NCI-H82 treated with DMSO at 0.1 percent for 48 hours (cell line): ENCODE results near the gene GNAQ.
"Not testable (repeated sequence)": the region's sequence is repeated elsewhere in the genome, so short reads cannot be mapped to it uniquely, and the experiment has no call there.

Experiments used
- DNase-seq: peaks from one replicate; lab custom pipeline; 2025; ENCODE audit not compliant: unreplicated experiment; lab: John Stamatoyannopoulos, UW

GNAQ gene

DNA sequence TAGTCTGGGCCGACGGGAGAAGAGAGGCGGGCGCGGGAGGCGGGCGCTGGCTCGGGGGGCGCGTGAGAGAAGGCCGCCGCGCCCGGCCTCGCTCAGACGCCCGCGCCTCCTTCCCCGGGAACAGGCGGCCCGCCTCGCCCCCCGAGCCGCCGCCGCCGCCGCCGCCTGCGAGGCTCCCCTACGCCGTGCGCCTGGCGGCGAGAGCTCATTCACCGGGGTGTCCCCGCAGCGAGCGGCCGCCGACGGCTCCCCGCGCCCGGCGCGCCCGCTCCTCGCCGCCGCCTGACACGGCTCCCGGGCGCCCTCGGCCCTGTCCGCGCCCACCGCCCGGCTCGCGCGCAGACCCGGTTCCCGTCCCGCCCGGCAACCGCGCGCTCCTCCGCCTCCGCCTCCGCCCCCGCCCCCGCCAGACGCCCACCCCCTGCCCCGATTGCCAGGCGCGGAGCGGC lies at the start of gene GNAQ:
GNAQ (minus strand) TSS at position 368 of the 449 bp plus-strand sequence. CDS start 576 bp downstream, outside the sequence.
- DNase-seq = no peak

DNA sequence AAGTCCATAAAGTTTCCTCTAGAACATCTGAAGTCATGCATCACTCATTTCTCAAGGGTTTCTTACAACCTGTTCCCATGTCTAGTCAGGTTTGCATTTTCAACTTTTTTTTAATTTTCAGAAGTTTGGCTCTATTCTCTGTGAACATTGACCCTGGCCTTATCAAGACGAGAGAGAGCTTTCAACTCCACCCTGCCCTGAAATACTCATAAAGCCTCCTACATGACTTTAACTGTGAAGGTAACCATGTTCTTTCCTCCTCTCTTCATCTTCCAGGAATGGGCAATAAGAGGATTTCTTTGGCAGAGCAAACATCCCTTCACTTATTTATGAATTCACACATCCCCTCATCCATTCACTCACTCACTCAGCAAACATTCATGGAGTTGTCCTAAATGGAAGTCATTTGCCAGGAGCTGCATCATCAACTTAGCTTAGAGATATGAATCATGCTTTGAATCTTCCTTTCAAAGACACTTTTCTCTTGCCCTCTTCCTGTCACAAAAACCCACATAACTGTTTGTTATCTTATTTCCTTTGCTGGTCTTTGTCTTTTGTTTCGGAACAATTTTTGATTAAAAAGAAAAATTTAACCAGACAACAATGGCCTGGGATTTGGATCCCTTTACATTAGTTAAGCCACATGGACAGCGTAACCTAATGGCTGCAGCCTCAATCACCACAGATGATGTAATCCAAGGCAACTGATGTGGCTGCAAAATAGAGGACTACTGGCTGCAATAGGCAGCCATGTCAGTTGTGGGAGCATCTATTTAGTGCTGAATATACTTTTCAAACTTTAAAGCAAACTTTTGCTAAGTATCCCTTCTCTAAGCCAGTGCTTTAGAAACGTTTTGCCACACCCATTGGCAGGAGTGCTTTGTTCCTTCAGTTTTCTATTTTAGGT lies 43.0 kb upstream of the GNAQ start:
- DNase-seq = no peak

DNA sequence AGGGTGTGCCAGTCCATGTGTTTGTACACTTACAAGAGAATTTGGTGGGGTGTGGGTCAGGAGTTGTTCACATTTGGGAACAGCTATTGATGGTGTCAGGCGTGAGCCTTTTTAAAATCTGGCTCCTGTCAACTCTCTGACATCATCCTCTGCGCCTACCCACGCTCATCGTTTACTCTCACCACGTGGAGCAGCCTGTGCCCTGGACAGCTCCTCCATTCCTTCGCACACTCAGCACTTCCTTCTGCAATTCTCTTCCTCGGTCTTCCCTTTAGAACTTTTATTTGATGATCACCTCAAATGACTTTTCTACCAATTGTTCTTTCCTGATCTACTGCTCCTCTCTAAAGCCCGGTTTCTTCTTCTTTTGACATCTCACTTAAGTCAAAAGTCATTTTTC lies 42.1 kb upstream of the GNAQ start:
- no peak for DNase-seq

DNA sequence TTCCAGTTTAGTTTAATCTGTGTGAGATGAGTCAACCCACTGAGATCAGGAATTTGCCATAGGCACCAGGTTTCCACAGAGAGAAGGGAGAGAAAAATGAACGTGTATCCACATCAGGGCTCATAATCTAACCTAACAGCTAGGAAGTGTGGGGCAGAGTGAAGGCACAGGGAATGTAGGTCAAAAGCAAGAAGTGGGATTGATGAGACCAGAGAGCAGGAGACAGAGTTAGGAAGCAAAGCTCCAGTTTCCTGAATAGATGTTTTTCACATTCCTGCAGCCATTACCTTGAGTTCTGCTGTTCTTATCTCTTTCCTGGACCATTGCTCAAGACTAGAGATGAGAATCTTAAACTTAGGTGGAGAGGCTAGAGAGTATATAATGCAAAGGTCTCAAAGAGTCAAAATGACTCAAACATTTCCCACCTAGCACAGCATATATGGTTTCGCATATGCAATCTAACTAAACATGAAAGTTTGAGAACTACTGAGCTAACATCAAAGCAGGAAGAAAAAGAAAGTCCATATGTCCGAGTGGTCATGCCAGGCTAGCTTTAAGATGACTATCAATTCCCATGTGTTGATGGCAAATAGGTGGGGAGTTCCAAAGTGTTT lies 41.1 kb upstream of the GNAQ start:
- no peak for DNase-seq

DNA sequence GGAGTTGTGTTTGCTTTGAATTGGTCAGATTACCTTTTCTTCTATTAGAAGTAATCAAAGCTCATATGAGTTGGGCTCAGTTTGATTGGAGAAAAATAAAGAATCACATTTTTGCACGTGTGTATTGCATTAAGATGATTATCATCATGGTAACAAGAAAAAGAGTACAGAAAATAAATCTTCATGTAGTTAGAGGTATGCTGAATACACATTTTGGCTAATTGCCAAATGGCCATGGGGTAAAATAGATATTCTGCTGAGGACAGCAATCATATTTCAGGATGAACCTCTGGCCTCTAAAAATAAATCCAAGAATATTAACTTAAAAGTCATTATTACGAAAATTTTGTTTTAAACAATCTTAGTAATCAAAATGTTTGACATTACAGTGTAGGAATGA lies 38.9 kb upstream of the GNAQ start:
- no peak for DNase-seq

DNA sequence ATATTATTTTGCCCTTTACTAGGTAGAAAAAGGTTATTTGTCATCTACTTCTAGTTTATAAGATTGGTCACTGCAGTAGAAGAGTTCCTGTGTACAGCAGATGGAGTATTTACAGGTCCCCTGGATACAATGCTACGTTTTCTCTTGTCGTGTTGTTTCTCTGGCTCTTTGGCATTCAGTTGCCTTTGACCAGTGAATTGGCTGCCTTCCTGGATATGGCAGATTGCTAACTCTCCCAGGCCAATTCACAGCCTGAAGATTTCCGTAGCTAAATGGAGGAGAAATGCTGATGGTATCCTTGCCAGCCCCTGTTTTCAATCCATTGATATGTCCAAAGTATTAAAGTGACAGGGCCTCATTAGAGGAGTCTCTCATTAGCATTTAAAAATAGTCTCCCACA lies 32.5 kb upstream of the GNAQ start:
- no peak for DNase-seq

DNA sequence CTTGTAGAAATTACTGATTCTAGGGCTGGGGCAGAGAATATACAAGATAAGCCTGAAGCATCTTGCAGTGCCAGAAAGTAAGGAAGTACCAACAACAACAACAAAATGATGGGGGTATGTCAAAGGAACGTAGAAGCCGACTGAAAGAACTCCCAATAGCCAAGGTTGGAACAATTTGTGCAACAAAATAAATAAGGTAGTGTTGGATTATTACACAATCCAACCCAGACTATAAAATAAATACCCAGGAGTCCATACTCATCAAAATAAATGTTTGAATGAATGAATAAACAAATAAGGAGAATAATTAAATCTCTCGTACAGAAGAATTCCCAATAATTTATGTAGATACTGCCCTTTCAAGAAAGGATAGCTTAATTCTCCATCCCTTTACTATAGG lies 31.1 kb upstream of the GNAQ start:
- DNase-seq = no peak

DNA sequence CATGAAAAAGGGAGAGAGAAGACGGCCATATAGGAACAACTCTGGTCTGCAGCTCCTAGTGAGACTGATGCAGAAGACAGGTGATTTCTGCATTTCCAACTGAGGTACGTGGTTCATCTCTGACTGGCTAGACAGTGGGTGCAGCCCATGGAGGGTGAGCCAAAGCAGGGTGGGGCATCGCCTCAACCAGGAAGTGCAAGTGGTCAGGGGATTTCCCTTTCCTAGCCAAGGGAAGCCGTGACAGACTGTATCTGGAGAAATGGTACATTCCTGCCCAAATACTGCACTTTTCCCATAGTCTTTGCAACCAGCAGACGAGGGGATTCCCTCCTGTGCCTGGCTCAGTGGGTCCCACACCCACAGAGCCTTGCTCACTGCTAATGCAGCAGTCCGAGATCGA lies 22.6 kb upstream of the GNAQ start:
- DNase-seq = not testable (repeated sequence)

DNA sequence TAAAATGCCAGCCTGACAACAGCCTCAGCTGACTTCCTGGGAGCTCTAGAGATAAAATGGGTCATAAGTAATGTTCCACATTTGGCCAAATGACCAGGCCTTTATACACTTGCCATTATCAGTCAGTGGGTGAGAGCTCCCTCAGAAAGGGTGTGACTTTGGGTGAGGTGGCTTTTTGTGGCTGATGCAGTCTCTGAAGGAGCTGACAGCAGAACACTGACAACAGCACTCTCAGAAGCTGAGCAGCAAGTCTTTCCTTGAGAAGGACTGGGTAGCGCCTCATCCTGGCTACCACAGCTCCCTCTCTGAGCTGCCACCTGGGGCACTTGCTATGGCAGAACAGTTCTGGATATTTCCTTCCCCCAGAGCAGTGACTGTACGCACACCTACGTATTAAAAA lies 22.0 kb upstream of the GNAQ start:
- DNase-seq = no peak

DNA sequence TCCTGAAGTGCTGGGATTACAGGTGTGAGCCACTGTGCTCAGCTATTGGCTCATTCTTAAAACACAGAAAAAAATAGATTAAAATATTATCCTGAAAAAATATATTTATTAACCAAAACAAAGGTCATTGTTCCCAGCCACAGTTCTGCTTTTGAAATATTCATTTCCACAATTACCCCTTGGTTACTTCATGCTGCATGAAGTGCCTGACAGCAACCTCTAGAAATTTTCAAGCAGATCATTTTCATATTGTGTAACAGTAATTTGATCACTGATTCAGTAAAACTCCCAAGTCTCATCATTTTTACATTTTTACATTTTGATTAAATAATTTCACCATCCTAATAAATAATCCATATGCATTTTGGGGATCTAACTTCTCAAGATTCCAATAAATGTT lies 18.8 kb upstream of the GNAQ start:
- no peak for DNase-seq

DNA sequence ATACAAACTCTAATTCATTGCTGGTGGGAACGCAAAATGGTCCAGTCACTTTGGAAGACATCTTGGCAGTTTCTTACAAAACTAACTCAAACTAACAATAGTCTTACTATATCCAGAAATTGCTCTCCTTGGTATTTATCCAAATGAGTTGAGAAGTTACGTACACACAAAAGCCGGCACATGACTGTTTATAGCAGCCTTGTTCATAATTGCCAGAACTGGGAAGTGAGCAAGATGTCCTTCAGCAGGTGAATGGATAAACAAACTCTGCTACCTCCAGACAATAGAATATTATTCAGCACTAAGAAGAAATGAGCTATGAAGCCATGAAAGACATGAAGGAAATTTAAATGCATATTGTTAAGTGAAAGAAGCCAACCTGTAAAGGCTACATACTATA lies 17.9 kb upstream of the GNAQ start:
- DNase-seq = no peak

DNA sequence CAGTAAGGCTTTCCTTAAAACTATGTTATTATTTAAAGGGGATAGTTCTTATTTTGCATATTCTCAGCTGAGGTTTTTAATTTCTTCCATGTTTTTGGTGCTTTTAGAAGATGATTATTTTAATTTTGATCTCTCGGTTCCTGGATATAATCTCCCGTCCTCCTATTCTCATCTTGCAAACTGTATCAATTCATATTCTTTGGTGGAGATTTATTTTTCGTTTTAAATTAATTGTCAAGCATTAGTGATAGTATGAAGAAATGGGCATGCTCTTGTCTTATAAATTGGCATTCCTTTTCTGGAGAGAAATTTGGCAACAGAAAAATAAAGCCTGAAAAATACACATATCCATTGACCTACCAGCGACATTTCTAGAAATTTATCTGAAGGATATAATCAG lies 15.5 kb upstream of the GNAQ start:
- DNase-seq = no peak

DNA sequence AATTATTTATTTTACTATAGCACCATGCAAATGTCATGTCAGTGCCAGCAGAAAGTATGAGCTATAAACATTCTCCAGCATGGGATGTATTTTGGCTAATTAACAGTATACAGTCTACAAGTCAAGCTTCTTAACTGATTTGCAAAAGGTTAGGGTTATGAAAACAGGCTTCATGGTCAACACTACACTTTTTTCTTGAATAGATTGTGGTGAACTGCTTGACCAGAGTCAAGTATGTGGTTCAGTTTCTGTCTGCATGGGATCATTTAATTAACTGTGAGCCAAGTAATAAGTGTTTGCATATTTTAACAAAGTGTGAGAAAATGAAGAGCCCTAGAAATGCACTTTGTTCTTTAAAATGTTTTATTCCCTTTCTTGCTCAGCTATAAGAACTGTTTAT lies 14.5 kb upstream of the GNAQ start:
- no peak for DNase-seq

DNA sequence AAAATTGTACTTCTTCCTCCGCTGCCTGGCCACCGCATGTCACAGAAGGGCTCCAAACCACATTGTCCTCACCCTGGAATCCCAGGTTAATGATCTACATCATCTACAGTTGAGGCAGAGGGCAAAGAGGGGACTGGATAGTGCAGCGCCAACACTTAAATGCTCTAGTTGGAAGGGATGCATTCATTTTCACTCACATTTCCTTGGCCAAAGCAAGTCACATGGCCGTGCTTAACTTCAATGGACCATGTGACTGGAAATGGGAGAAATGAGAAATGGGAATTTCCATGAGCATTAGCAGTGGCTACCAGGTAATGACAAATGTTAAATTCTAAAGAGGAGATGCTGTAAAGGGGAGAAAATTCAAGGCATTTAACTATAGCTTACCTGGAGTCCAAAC lies 13.3 kb upstream of the GNAQ start:
- no peak for DNase-seq

DNA sequence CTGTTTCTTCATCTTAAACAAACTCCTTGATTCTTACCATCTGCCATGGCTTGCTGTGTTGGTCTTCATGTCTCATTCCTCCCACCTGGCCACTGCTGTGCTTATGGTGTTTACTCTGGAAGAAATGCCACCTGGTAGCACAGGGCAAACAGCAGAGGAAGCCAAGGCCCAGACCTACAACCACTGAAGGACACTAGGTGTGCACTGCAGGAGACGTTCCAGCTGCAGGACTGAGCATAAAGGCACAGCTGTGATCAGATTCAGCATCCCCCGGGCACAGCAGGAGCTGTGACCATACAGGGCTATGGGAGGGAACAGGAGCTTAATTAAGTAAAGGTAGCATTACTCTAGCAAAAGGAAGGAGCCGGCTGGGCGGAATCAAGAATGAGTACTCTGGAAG lies 12.6 kb upstream of the GNAQ start:
- no peak for DNase-seq

DNA sequence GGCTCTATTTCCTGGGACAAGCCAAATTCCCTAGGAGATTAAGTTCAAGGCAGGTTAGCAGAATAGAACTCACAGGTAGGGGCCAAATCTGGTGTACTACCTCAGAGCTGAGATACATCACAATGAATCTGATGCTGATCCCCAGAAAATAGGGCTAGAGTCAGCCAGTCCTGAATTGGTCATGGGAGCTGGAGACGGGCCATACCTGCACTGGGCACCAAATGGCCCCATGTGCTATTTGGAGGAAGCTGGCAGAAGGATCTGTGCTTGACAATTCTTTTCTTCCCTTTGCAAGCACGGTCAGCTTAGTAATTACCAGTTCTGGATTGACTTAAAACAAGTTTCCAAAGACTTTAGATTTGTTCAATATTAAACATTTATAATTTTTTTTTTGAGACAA lies 10.4 kb upstream of the GNAQ start:
- DNase-seq = no peak

DNA sequence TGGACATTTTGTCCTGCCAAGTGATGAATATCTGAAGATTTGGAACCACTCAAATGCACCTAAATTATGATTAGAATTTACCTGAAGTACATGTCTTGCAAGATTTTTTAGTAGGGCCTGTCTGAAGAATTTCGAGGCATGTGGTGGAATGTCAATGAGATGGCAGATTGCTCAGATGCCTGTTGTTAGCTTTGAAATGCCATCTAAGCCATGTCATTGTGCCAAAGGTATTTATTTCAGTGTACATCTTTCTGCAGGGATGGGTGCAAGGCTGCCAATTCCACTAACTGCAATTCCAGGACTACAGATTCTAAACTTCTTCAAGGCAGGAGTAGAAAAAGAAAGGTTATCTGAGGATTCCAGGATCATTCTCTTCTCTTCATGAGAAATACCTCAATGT lies 9.1 kb upstream of the GNAQ start:
- DNase-seq = no peak

DNA sequence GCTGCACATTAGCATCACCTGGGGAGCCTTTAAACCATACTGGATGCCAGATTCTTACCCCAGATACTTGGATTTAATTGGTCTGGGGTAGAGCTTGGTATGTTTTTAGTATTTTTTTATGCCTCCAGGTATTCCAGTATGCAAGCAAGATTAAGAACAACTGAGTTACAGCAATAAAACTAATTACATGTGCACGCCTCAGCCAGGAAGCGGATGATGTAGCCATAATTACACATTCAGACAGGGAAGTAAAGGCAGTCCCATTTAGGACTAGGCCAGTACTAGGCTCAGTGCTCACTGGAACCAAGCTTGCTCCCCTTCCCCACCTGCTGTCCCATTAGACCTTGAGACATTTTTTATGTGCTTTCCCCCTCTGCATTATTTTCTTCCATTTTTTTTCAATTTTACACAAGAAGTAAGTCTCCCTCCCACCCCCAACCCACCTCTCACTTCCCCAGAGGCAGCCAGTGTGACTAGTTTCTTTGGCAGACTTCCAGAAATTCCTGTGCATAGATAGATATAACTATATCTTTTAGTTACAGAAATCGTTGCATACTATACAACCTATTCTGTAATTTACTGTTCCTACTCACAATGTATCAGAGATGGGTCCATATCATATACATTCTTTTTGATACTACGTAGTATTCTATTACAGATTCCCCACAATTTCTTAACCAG lies 7.1 kb upstream of the GNAQ start:
- no peak for DNase-seq

DNA sequence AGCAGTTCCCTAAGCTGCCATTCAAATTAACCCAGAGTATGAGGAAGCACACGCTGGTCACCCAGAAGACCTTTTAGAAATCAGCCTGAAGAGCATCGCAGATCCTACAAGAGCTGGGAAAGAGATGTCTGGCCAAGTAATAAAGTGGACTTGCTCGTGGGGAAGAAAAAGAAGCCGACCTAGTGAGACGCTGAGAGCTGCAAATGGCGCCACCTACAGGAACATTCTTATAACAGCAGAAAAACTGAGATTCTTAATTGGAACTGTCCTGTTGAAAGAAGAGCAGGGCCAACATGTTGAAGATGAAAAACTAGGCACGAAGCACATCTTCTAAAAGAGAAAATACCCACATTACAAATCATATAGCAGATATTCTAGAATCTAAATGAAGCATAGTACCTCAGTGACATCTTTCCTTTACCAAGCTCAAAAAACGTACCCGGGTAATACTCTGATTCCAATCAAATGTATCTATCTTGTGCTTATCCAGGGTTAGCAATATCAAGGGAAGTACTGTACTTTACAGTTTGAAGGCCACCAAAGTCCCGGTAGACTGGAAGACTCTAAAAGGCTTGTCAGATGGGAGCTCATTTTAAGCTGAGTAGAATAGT lies 3.9 kb upstream of the GNAQ start:
- DNase-seq = peak; percentile 64

DNA sequence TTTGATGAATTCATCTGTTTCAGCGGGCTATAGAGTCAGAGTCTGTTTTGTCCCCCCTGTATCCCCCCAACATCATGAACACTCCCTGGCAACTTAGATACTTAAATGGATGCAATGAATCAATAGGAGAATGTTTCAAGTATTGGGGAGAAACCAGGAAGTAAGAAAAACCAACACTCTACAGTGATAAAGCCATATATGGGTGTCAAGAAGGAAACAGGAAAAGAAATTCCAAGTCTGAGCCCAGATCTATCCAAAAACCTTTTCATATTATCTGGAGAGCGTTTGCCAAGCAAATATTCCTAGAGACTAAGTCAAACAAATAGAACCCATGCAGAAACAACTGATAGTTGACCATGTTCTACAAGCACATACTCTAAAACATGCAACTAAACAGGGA lies 2.3 kb upstream of the GNAQ start:
- no peak for DNase-seq

DNA sequence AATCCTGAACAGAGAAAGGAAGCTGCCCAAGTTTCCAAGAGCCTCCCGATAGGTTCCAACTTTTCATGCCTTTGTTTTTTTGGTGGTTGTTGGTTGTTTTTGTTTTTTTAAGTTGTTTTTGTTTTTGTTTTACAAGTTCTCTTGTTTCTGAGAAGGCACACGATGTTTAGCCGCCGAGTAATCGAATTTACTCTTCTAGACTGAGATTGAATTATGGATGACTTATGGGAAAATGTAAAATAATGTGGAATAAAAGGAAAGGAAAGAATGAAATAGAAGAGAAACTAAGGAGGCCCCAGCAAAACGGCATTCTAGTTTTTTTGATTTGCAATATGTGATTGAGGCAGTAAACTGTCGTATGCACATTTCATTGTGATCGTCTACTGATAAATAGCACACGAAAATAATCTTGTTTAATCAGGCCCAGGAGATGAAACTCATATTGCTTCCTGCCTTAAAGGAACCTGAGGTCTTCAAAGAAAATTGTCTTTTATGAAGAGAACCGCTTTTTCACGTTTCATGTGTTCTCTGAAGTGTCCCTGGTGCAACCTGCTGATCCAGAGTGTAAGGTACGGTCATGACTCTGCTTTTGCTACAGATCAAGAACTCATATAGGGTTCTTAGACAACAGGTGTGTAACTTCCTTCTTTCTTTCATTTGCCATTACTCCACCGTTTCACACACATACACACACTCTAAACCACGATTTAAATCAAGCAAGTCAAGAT lies 1.3 kb upstream of the GNAQ start:
- no peak for DNase-seq
